Upper lobe of left lung (tissue), 6 donors: ENCODE measurements around the gene RNF25. TPM values are rescaled to one million over a fixed set of nuclear protein-coding genes. Genes with fewer than 3 reads are reported as not detected.
A peak's percentile ranks its signal among the peaks of the same experiment; 100 is the strongest.

ENCODE experiments used
- ATAC-seq, 2 donors: fragments of 200-7000 bp; cut with Tn5 transposase; one replicate each; pipeline ENCODE4 v1.9.1; 2022; ENCODE audit warnings: mild to moderate bottlenecking in 2 of 2, moderate library complexity in 2 of 2; ENCODE audit not compliant: low FRiP score in 2 of 2
- DNase-seq, 2 donors: peaks; one replicate each; pipeline ENCODE4 v3.0.0-alpha.2; 2019 to 2020
- H3K27ac ChIP-seq, 4 donors: fragments of 200-600 bp; sonication (generic); one replicate each; pipeline ENCODE4 v1.5.1; 2016 to 2019
- H3K27me3 ChIP-seq, 4 donors: fragments of 200-600 bp; sonication (generic); one replicate each; pipeline ENCODE4 v1.5.1; 2017 to 2019
- H3K36me3 ChIP-seq, 4 donors: fragments of 200-600 bp; sonication (generic); one replicate each; pipeline ENCODE4 v1.5.1; 2016 to 2019
- H3K4me1 ChIP-seq, 4 donors: fragments of 200-600 bp; sonication (generic); one replicate each; pipeline ENCODE4 v1.5.1; 2018 to 2019
- H3K4me3 ChIP-seq, 4 donors: fragments of 200-600 bp; sonication (generic); one replicate each; pipeline ENCODE4 v1.5.1; 2017 to 2019; ENCODE audit warnings: mild to moderate bottlenecking in 2 of 4, moderate library complexity in 1 of 4
- H3K9me3 ChIP-seq, 4 donors: fragments of 200-600 bp; sonication (generic); one replicate each; pipeline ENCODE4 v1.5.1; 2018 to 2019
- CTCF ChIP-seq, 6 experiments: fragments of 450-650 bp in 4 of 6; fragments of 200-600 bp in 2 of 6; sonication (generic) in 2 of 6; IDR thresholded peaks; one replicate each; pipeline ENCODE4 v1.5.1; 2016 to 2019; ENCODE audit warnings: antibody characterized with exemption in 6 of 6
- EP300 ChIP-seq, 4 donors: sonication (generic); formaldehyde crosslinking; IDR thresholded peaks; one replicate each; pipeline ENCODE4 v1.5.1; 2017; ENCODE audit warnings: antibody characterized with exemption in 4 of 4, control low read depth in 2 of 4
- POLR2A ChIP-seq, 4 donors: fragments of 450-650 bp; IDR thresholded peaks; one replicate each; pipeline ENCODE4 v1.5.1; 2016 to 2017; ENCODE audit warnings: antibody characterized with exemption in 4 of 4, mild to moderate bottlenecking in 2 of 4
- POLR2AphosphoS5 ChIP-seq, 2 donors: sonication (generic); formaldehyde crosslinking; IDR thresholded peaks; one replicate each; pipeline ENCODE4 v1.5.1; 2017; ENCODE audit warnings: antibody characterized with exemption in 2 of 2
- WGBS, 2 donors: methylation state at CpG; one replicate each; pipeline ENCODE4 v1.1.5; 2017 to 2018; 5-methylcytosine and 5-hydroxymethylcytosine counted together
- total RNA-seq, 6 donors: library from RNA; depleted of rRNA in 4 of 6; stranded (reverse); fragments of >200 nt in 4 of 6; gene quantifications; one replicate each; pipeline versions ENCODE4 v1.1.0 to v1.2.1, GENCODE V29; 2016 to 2021
- donor health status: DM: no; HTN: no; CAD: no; lungs with moderate emphysema.
- donor health status: DM: no; HTN: yes; CAD: no; lungs with severe emphysema.

The RNF25 gene
- total RNA-seq, 6 donors from 2014 or later, result 7.3 to 25.7 (median 17.8) TPM

- Histone ChIP-seq H3K4me3 (peak within 1 kb of the TSS; percentile 62 to 86 (median 78)), H3K4me1 (peaks cover 12 to 22% (median 18%) of the 10 kb centered on the region in 4 donors), H3K27ac (peak within 1 kb of the TSS; percentile 58 to 81 (median 76)), H3K36me3 (peaks cover 23 to 57% (median 45%) of the 10 kb centered on the region in 4 donors), H3K27me3 (no peaks in the 10 kb centered on the region), H3K9me3 (no peaks in the 10 kb centered on the region)
- WGBS, 2 donors, result 0% methylated on average over 27 to 35 of the region's 49 CpGs
- TF ChIP-seq EP300 (IDR thresholded peaks at IDR 0.05), result no peak
- TF ChIP-seq CTCF (IDR thresholded peaks at IDR 0.05), result no peak
- peak in 1 of 2 donors; percentile 71 for TF ChIP-seq POLR2AphosphoS5 (IDR thresholded peaks at IDR 0.05)
- TF ChIP-seq POLR2A (IDR thresholded peaks at IDR 0.05), result peak in 1 of 4 donors; percentile 61
- DNase-seq (peak; percentile 92 to 96), ATAC-seq (peak; percentile 97 to 98)
Measured at GRCh38 chr2:218659258-218659987, 12.4 kb downstream of the RNF25 start, which contains the start of the genes BCS1L and ZNF142. Gene BCS1L, plus strand, starts transcription at chr2:218659683. Its CDS starts 1,305 bp downstream, at chr2:218660988. Gene ZNF142, minus strand, starts transcription at chr2:218659623. Its CDS starts 3,194 bp downstream, at chr2:218656429.

GRCh38 chr2:218658671-218659257 is 13.0 kb downstream of the RNF25 start:
- 3 to 4% methylated on average over 24 to 25 of the region's 27 CpGs for WGBS, 2 donors
- no peaks in the 10 kb centered on the region for H3K27me3 ChIP-seq
- peaks cover 17 to 57% (median 40%) of the 10 kb centered on the region in 4 donors for H3K36me3 ChIP-seq
- ATAC-seq, result peak; percentile 31 to 69
- no peaks in the 10 kb centered on the region for H3K9me3 ChIP-seq
- H3K4me3 ChIP-seq, result peak overlapping the region; percentile 62 to 86 (median 78)
- peak overlapping the region; percentile 58 to 81 (median 76) for H3K27ac ChIP-seq
- peaks cover 12 to 22% (median 18%) of the 10 kb centered on the region in 4 donors for H3K4me1 ChIP-seq
- peak in 3 of 6 experiments; percentile 27 to 32 (median 31) for TF ChIP-seq CTCF (IDR thresholded peaks at IDR 0.05)
- no peak for TF ChIP-seq POLR2A (IDR thresholded peaks at IDR 0.05)
- peak in 1 of 2 donors; percentile 53 for DNase-seq

GRCh38 chr2:218655751-218656150 is 16.1 kb downstream of the RNF25 start:
- 83 to 95% methylated on average over 2 of the region's 2 CpGs for WGBS, 2 donors
- ATAC-seq (no peak), DNase-seq (no peak)
- Histone ChIP-seq H3K27me3 (no peaks in the 10 kb centered on the region), H3K36me3 (peaks cover 18 to 63% (median 37%) of the 10 kb centered on the region in 4 donors), H3K27ac (no peak overlapping the region), H3K4me3 (no peak overlapping the region), H3K9me3 (no peaks in the 10 kb centered on the region), H3K4me1 (peaks cover 12 to 22% (median 18%) of the 10 kb centered on the region in 4 donors)
- TF ChIP-seq CTCF (IDR thresholded peaks at IDR 0.05) (no peak), POLR2A (IDR thresholded peaks at IDR 0.05) (no peak), EP300 (IDR thresholded peaks at IDR 0.05) (no peak), POLR2AphosphoS5 (IDR thresholded peaks at IDR 0.05) (no peak)

GRCh38 chr2:218648787-218649100 is 23.1 kb downstream of the RNF25 start:
- Histone ChIP-seq H3K4me3 (no peak overlapping the region), H3K27me3 (no peaks in the 10 kb centered on the region), H3K4me1 (no peaks in the 10 kb centered on the region), H3K36me3 (peaks cover 37 to 99% (median 74%) of the 10 kb centered on the region in 4 donors), H3K27ac (no peak overlapping the region), H3K9me3 (no peaks in the 10 kb centered on the region)
- TF ChIP-seq POLR2AphosphoS5 (IDR thresholded peaks at IDR 0.05), result no peak
- no peak for TF ChIP-seq POLR2A (IDR thresholded peaks at IDR 0.05)
- no peak for TF ChIP-seq EP300 (IDR thresholded peaks at IDR 0.05)
- TF ChIP-seq CTCF (IDR thresholded peaks at IDR 0.05), result peak in 1 of 6 experiments; percentile 8
- WGBS, 2 donors, result 92 to 94% methylated on average over 10 to 11 of the region's 11 CpGs
- DNase-seq (peak in 1 of 2 donors; percentile 38), ATAC-seq (no peak)
